HepG2 (cell line): ENCODE measurements around the gene PIK3CB. TPM values are rescaled to one million over a fixed set of nuclear protein-coding genes. Genes with fewer than 3 reads are reported as not detected.

Experiments used
- ARNT2 ChIP-seq: sonication (generic); formaldehyde crosslinking; IDR thresholded peaks from 2 replicates; pipeline ENCODE4 v1.8.0; 2022; ENCODE audit warnings: mild to moderate bottlenecking, low read depth, missing genetic modification reagents, moderate library complexity
- DNMT3B ChIP-seq: conservative IDR thresholded peaks from 2 replicates; pipeline ENCODE4 v1.6.1; 2016; ENCODE audit warnings: missing biosample characterization, control low read depth
- DR1 ChIP-seq: sonication (generic); formaldehyde crosslinking; IDR thresholded peaks from 2 replicates; pipeline ENCODE4 v1.8.0; 2021; ENCODE audit warnings: mild to moderate bottlenecking, missing genetic modification reagents, inconsistent platforms
- EHMT2 ChIP-seq: fragments of 200-600 bp; sonication (generic); IDR thresholded peaks from 2 replicates; pipeline ENCODE4 v1.7.0; 2017; ENCODE audit warnings: antibody characterized with exemption, low read depth, low read length, borderline replicate concordance
- ESRRA ChIP-seq: sonication (generic); formaldehyde crosslinking; IDR thresholded peaks from 2 replicates; pipeline ENCODE4 v1.5.1; 2020; ENCODE audit warnings: mild to moderate bottlenecking, low read depth, missing genetic modification reagents
- KLF13 ChIP-seq: sonication (generic); formaldehyde crosslinking; IDR thresholded peaks from 2 replicates; pipeline ENCODE4 v1.4.0; 2020; ENCODE audit warnings: mild to moderate bottlenecking, missing genetic modification reagents
- KLF9 ChIP-seq: IDR thresholded peaks from 2 replicates; pipeline ENCODE4 v1.6.1; 2016; ENCODE audit warnings: low read depth
- PHF21A ChIP-seq: sonication (generic); formaldehyde crosslinking; IDR thresholded peaks from 2 replicates; pipeline ENCODE4 v1.5.0; 2020; ENCODE audit warnings: mild to moderate bottlenecking, missing genetic modification reagents
- RARA ChIP-seq: IDR thresholded peaks from 2 replicates; pipeline ENCODE4 v1.6.1; 2016; ENCODE audit warnings: missing genetic modification reagents, missing compliant biosample characterization
- RFXAP ChIP-seq: sonication (generic); formaldehyde crosslinking; IDR thresholded peaks from 2 replicates; pipeline ENCODE4 v1.4.0; 2020; ENCODE audit warnings: missing genetic modification reagents, borderline replicate concordance
- SPEN ChIP-seq: sonication (generic); formaldehyde crosslinking; IDR thresholded peaks from 2 replicates; pipeline ENCODE4 v1.5.1; 2020; ENCODE audit warnings: low read depth, mild to moderate bottlenecking, missing genetic modification reagents
- TCF12 ChIP-seq, 2 experiments: fragments of 450-650 bp in 1 of 2; sonication (generic) in 1 of 2; formaldehyde crosslinking in 1 of 2; IDR thresholded peaks; 2 replicates each; pipeline versions ENCODE4 v1.6.1 to v1.8.0; 2017 to 2022; ENCODE audit warnings: antibody characterized with exemption in 1 of 2, mild to moderate bottlenecking in 1 of 2, missing genetic modification reagents in 1 of 2, moderate library complexity in 1 of 2
- U2AF2 ChIP-seq: fragments of 200-400 bp; formaldehyde crosslinking; IDR thresholded peaks from 2 replicates; pipeline ENCODE4 v1.6.1; 2017; ENCODE audit warnings: low read depth, mild to moderate bottlenecking, low read length
- ZFP37 ChIP-seq: sonication (generic); formaldehyde crosslinking; IDR thresholded peaks from 2 replicates; pipeline ENCODE4 v1.4.0; 2020; ENCODE audit warnings: missing genetic modification reagents, borderline replicate concordance
- ZFP90 ChIP-seq: sonication (generic); formaldehyde crosslinking; IDR thresholded peaks from 2 replicates; pipeline ENCODE4 v1.8.0; 2022; ENCODE audit warnings: missing genetic modification reagents, mild to moderate bottlenecking, inconsistent platforms, borderline replicate concordance
- ZNF235 ChIP-seq: sonication (generic); formaldehyde crosslinking; IDR thresholded peaks from 2 replicates; pipeline ENCODE4 v1.8.1; 2023; ENCODE audit warnings: mild to moderate bottlenecking, missing genetic modification reagents, borderline replicate concordance
- ZNF430 ChIP-seq: sonication (generic); formaldehyde crosslinking; IDR thresholded peaks from 2 replicates; pipeline ENCODE4 v1.9.0; 2021; ENCODE audit warnings: mild to moderate bottlenecking, missing genetic modification reagents
- ZNF44 ChIP-seq: sonication (generic); formaldehyde crosslinking; IDR thresholded peaks from 2 replicates; pipeline ENCODE4 v1.5.1; 2020; ENCODE audit warnings: mild to moderate bottlenecking, missing genetic modification reagents
- ZNF644 ChIP-seq: IDR thresholded peaks from 2 replicates; pipeline ENCODE4 v1.6.1; 2016; ENCODE audit warnings: low read depth
- ZNF749 ChIP-seq: sonication (generic); formaldehyde crosslinking; IDR thresholded peaks from 2 replicates; pipeline ENCODE4 v1.8.0; 2022; ENCODE audit warnings: mild to moderate bottlenecking, missing genetic modification reagents, moderate library complexity, borderline replicate concordance
- ZNF883 ChIP-seq: sonication (generic); formaldehyde crosslinking; IDR thresholded peaks from 2 replicates; pipeline ENCODE4 v1.5.1; 2020; ENCODE audit warnings: mild to moderate bottlenecking, missing genetic modification reagents; ENCODE audit errors: not compliant biosample characterization
- polyA plus RNA-seq, 8 experiments: library from polyadenylated mRNA; depleted of rRNA in 3 of 8; stranded (reverse) in 7 of 8; unstranded in 1 of 8; fragments of >200 nt; fragmentation: Illumina TruSeq in 4 of 8; extraction: Trizol in 4 of 8; gene quantifications; 2 replicates each; pipeline versions ENCODE4 v1.2.1 to v1.2.3, GENCODE V29; 2011 to 2016; ENCODE audit warnings: low read depth in 4 of 8, missing spikeins in 1 of 8, mixed read lengths in 1 of 8; ENCODE audit not compliant: insufficient read depth in 1 of 8
- total RNA-seq, 5 experiments: library from RNA; depleted of rRNA; stranded (reverse); fragments of >200 nt; fragmentation: Illumina TruSeq; extraction: Trizol; gene quantifications; 2 replicates each; pipeline ENCODE4 v1.2.3, GENCODE V29; 2016; ENCODE audit warnings: low read depth in 1 of 5
- TF ChIP-seq, protein P1 (sequence below): sonication (generic); formaldehyde crosslinking; IDR thresholded peaks from 2 replicates; pipeline ENCODE4 v1.8.0; 2022; ENCODE audit warnings: missing genetic modification reagents, mild to moderate bottlenecking, inconsistent platforms, borderline replicate concordance
- TF ChIP-seq, protein P2 (sequence below): sonication (generic); formaldehyde crosslinking; conservative IDR thresholded peaks from 2 replicates; pipeline ENCODE4 v1.4.0; 2020; ENCODE audit warnings: missing genetic modification reagents
- TF ChIP-seq, protein P3 (sequence below): IDR thresholded peaks from 2 replicates; pipeline ENCODE4 v1.6.1; 2016
- TF ChIP-seq, protein P4 (sequence below): sonication (generic); formaldehyde crosslinking; IDR thresholded peaks from 2 replicates; pipeline ENCODE4 v1.4.0; 2020; ENCODE audit warnings: missing genetic modification reagents

PIK3CB gene
- total and polyA plus RNA-seq, 2 of the 13 experiments (the other 11 are each of a cell fraction or from before 2014, with no cell fraction given): 6.6 to 18.7 TPM

DNA sequence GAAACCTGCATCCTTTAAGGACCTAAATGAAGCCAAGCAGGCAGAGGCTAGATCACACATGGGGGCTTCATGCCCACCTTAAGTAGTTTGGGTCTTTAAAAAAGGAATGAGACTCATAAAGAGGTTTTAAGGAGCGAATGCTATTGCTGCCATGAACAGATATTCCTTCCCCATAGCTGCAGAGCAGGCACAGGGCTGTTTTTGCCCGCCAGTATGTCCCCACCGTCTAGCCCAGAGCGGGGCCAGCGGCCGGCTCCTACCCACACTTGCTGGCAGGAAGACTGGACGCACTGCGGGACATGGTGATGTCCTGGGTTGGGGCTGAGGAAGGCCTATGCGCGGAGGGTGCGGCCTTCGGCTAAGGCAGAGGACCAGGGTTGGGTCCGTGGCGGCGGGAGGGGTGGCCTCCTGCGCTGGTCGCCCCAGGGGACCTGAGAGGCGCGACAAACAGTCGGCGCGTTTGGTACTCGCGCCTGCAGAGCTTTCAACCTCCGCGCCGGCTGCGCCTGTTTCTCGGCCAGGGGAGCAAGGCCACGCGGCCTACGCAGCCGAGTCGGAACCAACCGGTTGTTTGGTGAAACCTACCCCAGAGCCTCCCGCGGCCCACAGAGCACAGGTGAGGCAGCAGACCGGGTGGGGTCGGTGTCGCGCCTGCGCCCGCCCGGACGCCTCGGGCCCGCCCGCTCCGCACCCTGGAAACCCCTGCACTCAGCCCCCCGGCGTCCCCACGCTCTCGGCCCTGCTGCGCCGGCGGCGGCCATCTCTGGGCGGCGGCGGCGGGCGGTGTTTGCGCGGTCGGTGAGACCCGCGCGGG, 226.2 kb downstream of the PIK3CB start, which contains the start of gene FAIM (continued):
- TF ChIP-seq PHF21A (CRISPR knock-in tag): no peak
- TF ChIP-seq ZNF883: peak; percentile 66
- TF ChIP-seq, protein P1, sequence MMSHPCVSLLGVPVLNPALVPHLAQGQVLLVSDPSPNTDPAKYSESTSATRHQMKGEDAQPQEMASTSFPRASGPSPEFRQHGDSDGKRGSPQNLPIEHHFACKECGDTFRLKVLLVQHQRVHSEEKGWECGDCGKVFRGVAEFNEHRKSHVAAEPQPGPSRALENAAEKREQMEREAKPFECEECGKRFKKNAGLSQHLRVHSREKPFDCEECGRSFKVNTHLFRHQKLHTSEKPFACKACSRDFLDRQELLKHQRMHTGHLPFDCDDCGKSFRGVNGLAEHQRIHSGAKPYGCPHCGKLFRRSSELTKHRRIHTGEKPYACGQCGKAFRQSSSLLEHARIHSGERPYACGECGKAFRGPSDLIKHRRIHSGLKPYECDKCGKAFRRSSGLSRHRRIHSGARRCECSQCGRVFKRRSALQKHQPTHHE (CRISPR knock-in tag): 0 out of 2 replicates have a peak, but pooled peaks have one; percentile 27
- no peak for TF ChIP-seq TCF12 (IDR thresholded peaks at IDR 0.05)
- TF ChIP-seq TCF12 (CRISPR knock-in tag; IDR thresholded peaks at IDR 0.05): no peak
- TF ChIP-seq ZNF44: no peak
- TF ChIP-seq ESRRA (CRISPR knock-in tag): peak; percentile 46; the same call in 1 of the 2 replicates
- no peak for TF ChIP-seq RFXAP (CRISPR knock-in tag)
- no peak for TF ChIP-seq ZNF644 (CRISPR knock-in tag)
- TF ChIP-seq ZNF235 (CRISPR knock-in tag): no peak
- TF ChIP-seq, protein P2, sequence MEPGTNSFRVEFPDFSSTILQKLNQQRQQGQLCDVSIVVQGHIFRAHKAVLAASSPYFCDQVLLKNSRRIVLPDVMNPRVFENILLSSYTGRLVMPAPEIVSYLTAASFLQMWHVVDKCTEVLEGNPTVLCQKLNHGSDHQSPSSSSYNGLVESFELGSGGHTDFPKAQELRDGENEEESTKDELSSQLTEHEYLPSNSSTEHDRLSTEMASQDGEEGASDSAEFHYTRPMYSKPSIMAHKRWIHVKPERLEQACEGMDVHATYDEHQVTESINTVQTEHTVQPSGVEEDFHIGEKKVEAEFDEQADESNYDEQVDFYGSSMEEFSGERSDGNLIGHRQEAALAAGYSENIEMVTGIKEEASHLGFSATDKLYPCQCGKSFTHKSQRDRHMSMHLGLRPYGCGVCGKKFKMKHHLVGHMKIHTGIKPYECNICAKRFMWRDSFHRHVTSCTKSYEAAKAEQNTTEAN (CRISPR knock-in tag): peak; percentile 29; the same call in 1 of the 2 replicates
- peak; percentile 91 for TF ChIP-seq ZNF749
- TF ChIP-seq, protein P3, sequence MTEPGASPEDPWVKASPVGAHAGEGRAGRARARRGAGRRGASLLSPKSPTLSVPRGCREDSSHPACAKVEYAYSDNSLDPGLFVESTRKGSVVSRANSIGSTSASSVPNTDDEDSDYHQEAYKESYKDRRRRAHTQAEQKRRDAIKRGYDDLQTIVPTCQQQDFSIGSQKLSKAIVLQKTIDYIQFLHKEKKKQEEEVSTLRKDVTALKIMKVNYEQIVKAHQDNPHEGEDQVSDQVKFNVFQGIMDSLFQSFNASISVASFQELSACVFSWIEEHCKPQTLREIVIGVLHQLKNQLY (CRISPR knock-in tag): no peak
- TF ChIP-seq KLF9: no peak
- TF ChIP-seq ZFP90 (CRISPR knock-in tag): no peak; the same call in 1 of the 2 replicates
- TF ChIP-seq EHMT2: no peak
- TF ChIP-seq U2AF2: no peak
- TF ChIP-seq ZNF430: no peak; the same call in 1 of the 2 replicates
- TF ChIP-seq DNMT3B (CRISPR knock-in tag): no peak
- peak; percentile 79 for TF ChIP-seq ARNT2
- TF ChIP-seq KLF13 (CRISPR knock-in tag): peak; percentile 85; the same call in 1 of the 2 replicates
- peak; percentile 27; the same call in 1 of the 2 replicates for TF ChIP-seq RARA (CRISPR knock-in tag)
- peak; percentile 74 for TF ChIP-seq DR1 (CRISPR knock-in tag)
- TF ChIP-seq SPEN: peak; percentile 86
- TF ChIP-seq, protein P4, sequence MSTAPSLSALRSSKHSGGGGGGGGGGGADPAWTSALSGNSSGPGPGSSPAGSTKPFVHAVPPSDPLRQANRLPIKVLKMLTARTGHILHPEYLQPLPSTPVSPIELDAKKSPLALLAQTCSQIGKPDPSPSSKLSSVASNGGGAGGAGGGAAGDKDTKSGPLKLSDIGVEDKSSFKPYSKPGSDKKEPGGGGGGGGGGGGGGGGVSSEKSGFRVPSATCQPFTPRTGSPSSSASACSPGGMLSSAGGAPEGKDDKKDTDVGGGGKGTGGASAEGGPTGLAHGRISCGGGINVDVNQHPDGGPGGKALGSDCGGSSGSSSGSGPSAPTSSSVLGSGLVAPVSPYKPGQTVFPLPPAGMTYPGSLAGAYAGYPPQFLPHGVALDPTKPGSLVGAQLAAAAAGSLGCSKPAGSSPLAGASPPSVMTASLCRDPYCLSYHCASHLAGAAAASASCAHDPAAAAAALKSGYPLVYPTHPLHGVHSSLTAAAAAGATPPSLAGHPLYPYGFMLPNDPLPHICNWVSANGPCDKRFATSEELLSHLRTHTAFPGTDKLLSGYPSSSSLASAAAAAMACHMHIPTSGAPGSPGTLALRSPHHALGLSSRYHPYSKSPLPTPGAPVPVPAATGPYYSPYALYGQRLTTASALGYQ (CRISPR knock-in tag): no peak
- TF ChIP-seq ZFP37 (CRISPR knock-in tag): no peak
